GM23338 (cell line): ENCODE results near the gene SUN5. TPM values are rescaled to one million over a fixed set of nuclear protein-coding genes. Genes with fewer than 3 reads are reported as not detected.

ENCODE experiments used
- ATAC-seq: fragments of 200-7000 bp; cut with Tn5 transposase; 3 replicates; pipeline ENCODE4 v1.9.1; 2020
- DNase-seq: peaks from one replicate; pipeline ENCODE4 v3.0.0-alpha.2; 2015; ENCODE audit warnings: low spot score
- H2AFZ ChIP-seq: fragments of 200-600 bp; sonication (generic); 2 replicates; pipeline ENCODE4 v1.8.0; 2016; ENCODE audit warnings: antibody characterized with exemption, mild to moderate bottlenecking, moderate library complexity
- H3F3A ChIP-seq: fragments of 200-600 bp; sonication (generic); replicated peaks from 2 replicates; pipeline ENCODE4 v1.8.0; 2017; ENCODE audit warnings: antibody characterized with exemption, mixed run types, low read depth
- H3K27ac ChIP-seq: fragments of 200-600 bp; sonication (generic); 2 replicates; pipeline ENCODE4 v1.6.1; 2016; ENCODE audit warnings: low read depth
- H3K27me3 ChIP-seq: fragments of 200-600 bp; sonication (generic); 2 replicates; pipeline ENCODE4 v1.8.0; 2016; ENCODE audit warnings: mild to moderate bottlenecking, mixed run types, moderate library complexity; ENCODE audit not compliant: insufficient read depth
- H3K36me3 ChIP-seq: fragments of 200-600 bp; sonication (generic); 2 replicates; pipeline ENCODE4 v1.8.0; 2016; ENCODE audit warnings: mild to moderate bottlenecking; ENCODE audit not compliant: insufficient read depth
- H3K4me1 ChIP-seq: fragments of 200-600 bp; sonication (generic); 2 replicates; pipeline ENCODE4 v1.8.0; 2016; ENCODE audit warnings: mild to moderate bottlenecking, moderate library complexity; ENCODE audit not compliant: insufficient read depth
- H3K4me2 ChIP-seq: fragments of 200-600 bp; sonication (generic); 2 replicates; pipeline ENCODE4 v1.7.1; 2017; ENCODE audit warnings: mixed run types
- H3K4me3 ChIP-seq: fragments of 200-600 bp; sonication (generic); 2 replicates; pipeline ENCODE4 v1.6.1; 2016; ENCODE audit warnings: mixed run types
- H3K79me2 ChIP-seq: fragments of 200-600 bp; sonication (generic); replicated peaks from 2 replicates; pipeline ENCODE4 v1.8.0; 2017; ENCODE audit warnings: mild to moderate bottlenecking; ENCODE audit not compliant: insufficient read depth
- H3K9me2 ChIP-seq: fragments of 200-600 bp; sonication (generic); 2 replicates; pipeline ENCODE4 v1.8.0; 2017; ENCODE audit not compliant: insufficient read depth
- H4K20me1 ChIP-seq: fragments of 200-600 bp; sonication (generic); replicated peaks from 2 replicates; pipeline ENCODE4 v1.8.0; 2017; ENCODE audit warnings: mild to moderate bottlenecking; ENCODE audit not compliant: insufficient read depth
- H3K27ac Mint-ChIP-seq: 2 replicates; pipeline ENCODE4 v1.8.0; 2020; ENCODE audit warnings: inconsistent platforms, mild to moderate bottlenecking, moderate library complexity, mixed read lengths
- H3K27me3 Mint-ChIP-seq: 3 replicates; pipeline ENCODE4 v1.8.0; 2022; ENCODE audit warnings: low read depth, mild to moderate bottlenecking, moderate library complexity, mixed read lengths, inconsistent platforms; ENCODE audit not compliant: insufficient read depth, poor library complexity
- H3K36me3 Mint-ChIP-seq: 3 replicates; pipeline ENCODE4 v1.8.0; 2021; ENCODE audit warnings: low read depth, mild to moderate bottlenecking, inconsistent platforms, moderate library complexity, mixed read lengths
- H3K4me1 Mint-ChIP-seq: 3 replicates; pipeline ENCODE4 v1.8.0; 2020; ENCODE audit warnings: mild to moderate bottlenecking, inconsistent platforms, mixed read lengths
- H3K4me3 Mint-ChIP-seq: 3 replicates; pipeline ENCODE4 v1.8.0; 2021; ENCODE audit warnings: moderate library complexity, mild to moderate bottlenecking, inconsistent platforms, mixed read lengths
- H3K9me3 Mint-ChIP-seq: 3 replicates; pipeline ENCODE4 v1.8.0; 2020; ENCODE audit warnings: moderate library complexity, mild to moderate bottlenecking, inconsistent platforms, mixed read lengths
- CREB1 ChIP-seq: fragments of 250-450 bp; sonication (Bioruptor Pico); IDR thresholded peaks from 2 replicates; pipeline ENCODE4 v1.5.0; 2020; ENCODE audit warnings: low read depth, mild to moderate bottlenecking, moderate library complexity
- EZH2 ChIP-seq: fragments of 200-600 bp; sonication (generic); IDR thresholded peaks from one replicate; pipeline ENCODE4 v1.8.0; 2017; ENCODE audit warnings: antibody characterized with exemption, mild to moderate bottlenecking, low read depth; ENCODE audit not compliant: unreplicated experiment
- EZH2phosphoT487 ChIP-seq: fragments of 200-600 bp; sonication (generic); IDR thresholded peaks from one replicate; pipeline ENCODE4 v1.8.1; 2018; ENCODE audit warnings: antibody characterized with exemption; ENCODE audit not compliant: unreplicated experiment
- JUNB ChIP-seq: IDR thresholded peaks from one replicate; pipeline ENCODE4 v1.6.1; 2016; ENCODE audit warnings: antibody characterized with exemption; ENCODE audit not compliant: unreplicated experiment
- POLR2AphosphoS5 ChIP-seq: IDR thresholded peaks from 2 replicates; pipeline ENCODE4 v1.6.1; 2016; ENCODE audit warnings: antibody characterized with exemption, low read depth
- STAT1 ChIP-seq: IDR thresholded peaks from one replicate; pipeline ENCODE4 v1.6.1; 2016; ENCODE audit warnings: antibody characterized with exemption; ENCODE audit not compliant: unreplicated experiment
- ZNF114 ChIP-seq: fragments of 250-450 bp; sonication (Bioruptor Pico); IDR thresholded peaks from 2 replicates; pipeline ENCODE4 v1.5.0; 2020; ENCODE audit warnings: mild to moderate bottlenecking, moderate library complexity
- polyA plus RNA-seq: library from polyadenylated mRNA; unstranded; fragments of >200 nt; fragmentation: Nextera tagmentation; extraction: Ambion mirVana; gene quantifications from 2 replicates; pipeline ENCODE4 v1.2.1, GENCODE V29; 2016
- total RNA-seq: library from RNA; depleted of rRNA; stranded (reverse); fragments of >200 nt; shearing (Covaris generic); gene quantifications from 2 replicates; pipeline ENCODE4 v1.2.3, GENCODE V29; 2014
- TF ChIP-seq, protein P1 (sequence below): fragments of 250-450 bp; sonication (Bioruptor Pico); IDR thresholded peaks from 2 replicates; pipeline ENCODE4 v1.5.0; 2020; ENCODE audit warnings: mild to moderate bottlenecking, moderate library complexity
- TF ChIP-seq, protein P2 (sequence below): IDR thresholded peaks from one replicate; pipeline ENCODE4 v1.6.1; 2018; ENCODE audit warnings: antibody characterized with exemption; ENCODE audit not compliant: unreplicated experiment
- TF ChIP-seq, protein P3 (sequence below), 2 experiments: fragments of 200-600 bp in 1 of 2; sonication (generic) in 1 of 2; conservative IDR thresholded peaks; 2 replicates each; pipeline versions ENCODE4 v1.5.1 to v1.6.1; 2016 to 2017; ENCODE audit warnings: antibody characterized with exemption in 2 of 2, low read depth in 2 of 2, mild to moderate bottlenecking in 2 of 2, moderate library complexity in 1 of 2

Gene SUN5
- total and polyA plus RNA-seq, 2 experiments from 2014 or later = not detected

DNA sequence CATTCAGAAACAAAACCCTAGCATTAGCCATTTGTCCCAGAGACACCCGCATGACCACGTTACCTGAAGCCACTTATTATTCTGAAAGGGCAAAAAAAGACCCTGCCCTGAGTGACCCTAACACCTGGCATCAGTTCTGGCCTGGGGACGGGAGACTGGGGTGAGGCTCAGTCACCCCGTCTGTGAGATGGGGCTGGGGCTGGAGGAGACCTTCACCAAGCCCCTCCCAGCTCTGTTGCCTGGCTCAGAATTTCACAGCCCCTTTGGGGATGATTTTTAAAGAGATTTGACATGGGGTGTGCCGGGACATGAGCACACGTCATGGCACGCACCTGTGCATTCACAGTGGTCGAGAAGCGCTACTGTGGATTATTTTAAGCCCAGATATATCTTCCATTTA lies 25.8 kb upstream of the SUN5 start (continued):
- TF ChIP-seq, protein P1, sequence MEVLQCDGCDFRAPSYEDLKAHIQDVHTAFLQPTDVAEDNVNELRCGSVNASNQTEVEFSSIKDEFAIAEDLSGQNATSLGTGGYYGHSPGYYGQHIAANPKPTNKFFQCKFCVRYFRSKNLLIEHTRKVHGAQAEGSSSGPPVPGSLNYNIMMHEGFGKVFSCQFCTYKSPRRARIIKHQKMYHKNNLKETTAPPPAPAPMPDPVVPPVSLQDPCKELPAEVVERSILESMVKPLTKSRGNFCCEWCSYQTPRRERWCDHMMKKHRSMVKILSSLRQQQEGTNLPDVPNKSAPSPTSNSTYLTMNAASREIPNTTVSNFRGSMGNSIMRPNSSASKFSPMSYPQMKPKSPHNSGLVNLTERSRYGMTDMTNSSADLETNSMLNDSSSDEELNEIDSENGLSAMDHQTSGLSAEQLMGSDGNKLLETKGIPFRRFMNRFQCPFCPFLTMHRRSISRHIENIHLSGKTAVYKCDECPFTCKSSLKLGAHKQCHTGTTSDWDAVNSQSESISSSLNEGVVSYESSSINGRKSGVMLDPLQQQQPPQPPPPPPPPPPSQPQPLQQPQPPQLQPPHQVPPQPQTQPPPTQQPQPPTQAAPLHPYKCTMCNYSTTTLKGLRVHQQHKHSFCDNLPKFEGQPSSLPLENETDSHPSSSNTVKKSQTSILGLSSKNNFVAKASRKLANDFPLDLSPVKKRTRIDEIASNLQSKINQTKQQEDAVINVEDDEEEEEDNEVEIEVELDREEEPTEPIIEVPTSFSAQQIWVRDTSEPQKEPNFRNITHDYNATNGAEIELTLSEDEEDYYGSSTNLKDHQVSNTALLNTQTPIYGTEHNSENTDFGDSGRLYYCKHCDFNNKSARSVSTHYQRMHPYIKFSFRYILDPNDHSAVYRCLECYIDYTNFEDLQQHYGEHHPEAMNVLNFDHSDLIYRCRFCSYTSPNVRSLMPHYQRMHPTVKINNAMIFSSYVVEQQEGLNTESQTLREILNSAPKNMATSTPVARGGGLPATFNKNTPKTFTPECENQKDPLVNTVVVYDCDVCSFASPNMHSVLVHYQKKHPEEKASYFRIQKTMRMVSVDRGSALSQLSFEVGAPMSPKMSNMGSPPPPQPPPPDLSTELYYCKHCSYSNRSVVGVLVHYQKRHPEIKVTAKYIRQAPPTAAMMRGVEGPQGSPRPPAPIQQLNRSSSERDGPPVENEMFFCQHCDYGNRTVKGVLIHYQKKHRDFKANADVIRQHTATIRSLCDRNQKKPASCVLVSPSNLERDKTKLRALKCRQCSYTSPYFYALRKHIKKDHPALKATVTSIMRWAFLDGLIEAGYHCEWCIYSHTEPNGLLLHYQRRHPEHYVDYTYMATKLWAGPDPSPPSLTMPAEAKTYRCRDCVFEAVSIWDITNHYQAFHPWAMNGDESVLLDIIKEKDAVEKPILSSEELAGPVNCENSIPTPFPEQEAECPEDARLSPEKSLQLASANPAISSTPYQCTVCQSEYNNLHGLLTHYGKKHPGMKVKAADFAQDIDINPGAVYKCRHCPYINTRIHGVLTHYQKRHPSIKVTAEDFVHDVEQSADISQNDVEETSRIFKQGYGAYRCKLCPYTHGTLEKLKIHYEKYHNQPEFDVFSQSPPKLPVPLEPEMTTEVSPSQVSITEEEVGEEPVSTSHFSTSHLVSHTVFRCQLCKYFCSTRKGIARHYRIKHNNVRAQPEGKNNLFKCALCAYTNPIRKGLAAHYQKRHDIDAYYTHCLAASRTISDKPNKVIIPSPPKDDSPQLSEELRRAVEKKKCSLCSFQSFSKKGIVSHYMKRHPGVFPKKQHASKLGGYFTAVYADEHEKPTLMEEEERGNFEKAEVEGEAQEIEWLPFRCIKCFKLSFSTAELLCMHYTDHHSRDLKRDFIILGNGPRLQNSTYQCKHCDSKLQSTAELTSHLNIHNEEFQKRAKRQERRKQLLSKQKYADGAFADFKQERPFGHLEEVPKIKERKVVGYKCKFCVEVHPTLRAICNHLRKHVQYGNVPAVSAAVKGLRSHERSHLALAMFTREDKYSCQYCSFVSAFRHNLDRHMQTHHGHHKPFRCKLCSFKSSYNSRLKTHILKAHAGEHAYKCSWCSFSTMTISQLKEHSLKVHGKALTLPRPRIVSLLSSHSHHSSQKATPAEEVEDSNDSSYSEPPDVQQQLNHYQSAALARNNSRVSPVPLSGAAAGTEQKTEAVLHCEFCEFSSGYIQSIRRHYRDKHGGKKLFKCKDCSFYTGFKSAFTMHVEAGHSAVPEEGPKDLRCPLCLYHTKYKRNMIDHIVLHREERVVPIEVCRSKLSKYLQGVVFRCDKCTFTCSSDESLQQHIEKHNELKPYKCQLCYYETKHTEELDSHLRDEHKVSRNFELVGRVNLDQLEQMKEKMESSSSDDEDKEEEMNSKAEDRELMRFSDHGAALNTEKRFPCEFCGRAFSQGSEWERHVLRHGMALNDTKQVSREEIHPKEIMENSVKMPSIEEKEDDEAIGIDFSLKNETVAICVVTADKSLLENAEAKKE = no peak
- TF ChIP-seq, protein P2, sequence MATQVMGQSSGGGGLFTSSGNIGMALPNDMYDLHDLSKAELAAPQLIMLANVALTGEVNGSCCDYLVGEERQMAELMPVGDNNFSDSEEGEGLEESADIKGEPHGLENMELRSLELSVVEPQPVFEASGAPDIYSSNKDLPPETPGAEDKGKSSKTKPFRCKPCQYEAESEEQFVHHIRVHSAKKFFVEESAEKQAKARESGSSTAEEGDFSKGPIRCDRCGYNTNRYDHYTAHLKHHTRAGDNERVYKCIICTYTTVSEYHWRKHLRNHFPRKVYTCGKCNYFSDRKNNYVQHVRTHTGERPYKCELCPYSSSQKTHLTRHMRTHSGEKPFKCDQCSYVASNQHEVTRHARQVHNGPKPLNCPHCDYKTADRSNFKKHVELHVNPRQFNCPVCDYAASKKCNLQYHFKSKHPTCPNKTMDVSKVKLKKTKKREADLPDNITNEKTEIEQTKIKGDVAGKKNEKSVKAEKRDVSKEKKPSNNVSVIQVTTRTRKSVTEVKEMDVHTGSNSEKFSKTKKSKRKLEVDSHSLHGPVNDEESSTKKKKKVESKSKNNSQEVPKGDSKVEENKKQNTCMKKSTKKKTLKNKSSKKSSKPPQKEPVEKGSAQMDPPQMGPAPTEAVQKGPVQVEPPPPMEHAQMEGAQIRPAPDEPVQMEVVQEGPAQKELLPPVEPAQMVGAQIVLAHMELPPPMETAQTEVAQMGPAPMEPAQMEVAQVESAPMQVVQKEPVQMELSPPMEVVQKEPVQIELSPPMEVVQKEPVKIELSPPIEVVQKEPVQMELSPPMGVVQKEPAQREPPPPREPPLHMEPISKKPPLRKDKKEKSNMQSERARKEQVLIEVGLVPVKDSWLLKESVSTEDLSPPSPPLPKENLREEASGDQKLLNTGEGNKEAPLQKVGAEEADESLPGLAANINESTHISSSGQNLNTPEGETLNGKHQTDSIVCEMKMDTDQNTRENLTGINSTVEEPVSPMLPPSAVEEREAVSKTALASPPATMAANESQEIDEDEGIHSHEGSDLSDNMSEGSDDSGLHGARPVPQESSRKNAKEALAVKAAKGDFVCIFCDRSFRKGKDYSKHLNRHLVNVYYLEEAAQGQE = no peak

DNA sequence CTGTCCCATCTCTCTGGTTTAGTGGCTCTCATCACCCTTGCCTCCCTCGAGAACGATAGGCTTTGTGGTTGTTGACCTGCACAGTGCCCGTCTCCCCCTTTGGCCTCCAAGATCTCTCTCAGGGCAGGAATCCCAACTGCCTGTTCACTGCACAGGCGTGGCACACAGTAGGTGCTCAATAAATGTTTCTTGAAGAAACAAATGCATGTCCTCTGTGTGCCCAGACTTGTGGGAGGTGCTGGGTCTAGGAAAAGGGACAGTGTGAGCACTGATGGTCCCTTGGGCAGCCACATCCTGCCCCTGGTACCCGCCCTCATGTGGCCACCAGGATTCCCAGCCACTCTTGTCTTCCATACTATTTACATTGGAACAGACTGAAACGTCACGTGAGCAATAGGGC lies 24.6 kb upstream of the SUN5 start:
- no peaks in the 10 kb centered on the region for H3K36me3 Mint-ChIP-seq
- Histone ChIP-seq H3K4me3 (no peak overlapping the region), H3K4me2 (no peak overlapping the region), H3K79me2 (no peaks in the 10 kb centered on the region), H3K36me3 (no peaks in the 10 kb centered on the region), H2AFZ (no peak overlapping the region), H4K20me1 (no peaks in the 10 kb centered on the region), H3K27ac (no peak overlapping the region), H3K9me2 (0 out of 2 replicates have a peak, but pooled peaks cover 6% of the 10 kb centered on the region), H3K4me1 (no peaks in the 10 kb centered on the region), H3F3A (no peaks in the 10 kb centered on the region), H3K27me3 (no peaks in the 10 kb centered on the region)
- no peak for ATAC-seq
- H3K4me3 Mint-ChIP-seq = no peak overlapping the region
- no peak for DNase-seq
- peaks cover 4% of the 10 kb centered on the region for H3K27me3 Mint-ChIP-seq
- no peaks in the 10 kb centered on the region for H3K4me1 Mint-ChIP-seq
- H3K27ac Mint-ChIP-seq = no peak overlapping the region
- H3K9me3 Mint-ChIP-seq = 0 out of 3 replicates have a peak, but pooled peaks cover 3% of the 10 kb centered on the region
- TF ChIP-seq ZNF114 (CRISPR knock-in tag) (no peak), STAT1 (no peak), JUNB (no peak), POLR2AphosphoS5 (no peak), CREB1 (no peak), EZH2phosphoT487 (no peak), EZH2 (no peak)
- TF ChIP-seq, protein P3, sequence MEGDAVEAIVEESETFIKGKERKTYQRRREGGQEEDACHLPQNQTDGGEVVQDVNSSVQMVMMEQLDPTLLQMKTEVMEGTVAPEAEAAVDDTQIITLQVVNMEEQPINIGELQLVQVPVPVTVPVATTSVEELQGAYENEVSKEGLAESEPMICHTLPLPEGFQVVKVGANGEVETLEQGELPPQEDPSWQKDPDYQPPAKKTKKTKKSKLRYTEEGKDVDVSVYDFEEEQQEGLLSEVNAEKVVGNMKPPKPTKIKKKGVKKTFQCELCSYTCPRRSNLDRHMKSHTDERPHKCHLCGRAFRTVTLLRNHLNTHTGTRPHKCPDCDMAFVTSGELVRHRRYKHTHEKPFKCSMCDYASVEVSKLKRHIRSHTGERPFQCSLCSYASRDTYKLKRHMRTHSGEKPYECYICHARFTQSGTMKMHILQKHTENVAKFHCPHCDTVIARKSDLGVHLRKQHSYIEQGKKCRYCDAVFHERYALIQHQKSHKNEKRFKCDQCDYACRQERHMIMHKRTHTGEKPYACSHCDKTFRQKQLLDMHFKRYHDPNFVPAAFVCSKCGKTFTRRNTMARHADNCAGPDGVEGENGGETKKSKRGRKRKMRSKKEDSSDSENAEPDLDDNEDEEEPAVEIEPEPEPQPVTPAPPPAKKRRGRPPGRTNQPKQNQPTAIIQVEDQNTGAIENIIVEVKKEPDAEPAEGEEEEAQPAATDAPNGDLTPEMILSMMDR (conservative IDR thresholded peaks at IDR 0.05; ENCODE audit: low read depth in 2 of 2) = no peak
- TF ChIP-seq, protein P2 = no peak
